Psoas muscle (tissue), 8 donors: ENCODE measurements around the gene OSTM1. TPM values are rescaled to one million over a fixed set of nuclear protein-coding genes. Genes with fewer than 3 reads are reported as not detected.

Source experiments
- ATAC-seq, 4 donors: fragments of 200-7000 bp; cut with Tn5 transposase; one replicate each; pipeline ENCODE4 v1.9.1; 2020; ENCODE audit warnings: moderate library complexity in 3 of 4, mild to moderate bottlenecking in 2 of 4
- DNase-seq, 2 donors: peaks; one replicate each; pipeline ENCODE4 v3.0.0-alpha.2; 2020
- H3K27ac ChIP-seq: fragments of 200-600 bp; one replicate; pipeline ENCODE4 v1.8.0; 2022
- H3K27me3 ChIP-seq, 3 donors: fragments of 200-600 bp in 1 of 3; one replicate each; pipeline versions ENCODE4 v1.6.1 to v1.8.0; 2013 to 2022; ENCODE audit warnings: low read length in 2 of 3, mild to moderate bottlenecking in 2 of 3, moderate library complexity in 1 of 3; ENCODE audit not compliant: insufficient read depth in 3 of 3
- H3K36me3 ChIP-seq, 2 donors: fragments of 200-600 bp in 1 of 2; one replicate each; pipeline versions ENCODE4 v1.6.1 to v1.8.0; 2013 to 2022; ENCODE audit warnings: low read depth in 1 of 2, mild to moderate bottlenecking in 1 of 2, moderate library complexity in 1 of 2; ENCODE audit not compliant: insufficient read depth in 1 of 2
- H3K4me1 ChIP-seq: fragments of 200-600 bp; one replicate; pipeline ENCODE4 v1.8.0; 2022
- H3K4me3 ChIP-seq: fragments of 200-600 bp; one replicate; pipeline ENCODE4 v1.8.0; 2022; ENCODE audit warnings: mild to moderate bottlenecking
- H3K9me3 ChIP-seq: fragments of 200-600 bp; one replicate; pipeline ENCODE4 v1.8.0; 2022
- CTCF ChIP-seq: fragments of 200-600 bp; IDR thresholded peaks from one replicate; pipeline ENCODE4 v1.8.0; 2022; ENCODE audit warnings: antibody characterized with exemption
- WGBS, 3 donors: extraction: QIAGEN DNeasy Blood & Tissue Kit; methylation state at CpG; one replicate each; pipeline versions ENCODE4 v1.1.6 to v1.1.7; 2013; 5-methylcytosine and 5-hydroxymethylcytosine counted together
- intact Hi-C, 2 donors: fragments of 100-400 bp; cut with DNase I; formaldehyde crosslinking; loops; one replicate each; pipeline versions ENCODE4 v1.11.0 to v1.14.2; 2022
- polyA plus RNA-seq, 3 donors: library from polyadenylated mRNA; stranded (reverse); fragments of 200-250 nt; gene quantifications; one replicate each; pipeline ENCODE4 v1.2.3, GENCODE V29; 2013
- total RNA-seq, 4 donors: library from RNA; stranded (reverse); fragmentation: NEBNext Ultra II Directional in 2 of 4; extraction: Animal tissue kit (Norgen Biotek cat#: 25700) in 2 of 4; gene quantifications; one replicate each; pipeline versions ENCODE4 v1.2.1 to v1.2.4, GENCODE V29; 2021 to 2023
- donor health status: healthy with polysubstance abuse.
- donor health status: DM: no; HTN: no; CAD: no; lungs with moderate emphysema.
- donor health status: Bipolar disorder and iron deficiency.
- donor health status: healthy.
- donor health status: DM: yes; HTN: yes; CAD: no.
- donor health status: DM: no; HTN: no; CAD: no.
- donor health status: DM: no; HTN: no; CAD: no.
- donor health status: DM: yes; HTN: yes; CAD: no.

OSTM1 gene
- total and polyA plus RNA-seq, 7 donors, result 15.6 to 29.8 (median 23.0) TPM

- H3K9me3 ChIP-seq, result no peaks in the 10 kb centered on the region
- TF ChIP-seq CTCF, result peak; percentile 45
- intact Hi-C loops, result loop anchor here (2.0 to 10.0 kb wide), 4 partner anchors 381 to 413 kb away; no protein-coding TSS in a partner anchor
- DNase-seq (peak in 1 of 2 donors; percentile 54), ATAC-seq (peak in 2 of 4 donors; percentile 14 to 49)
- H3K27me3 ChIP-seq, result peaks cover 0 to 84% (median 39%) of the 10 kb centered on the region in 3 donors
- peak overlapping the region; percentile 32 for H3K4me3 ChIP-seq
- WGBS, 3 donors, result 28 to 40% (median 32%) methylated on average over 39 of the region's 39 CpGs
- H3K36me3 ChIP-seq, result no peaks in the 10 kb centered on the region
- no peak overlapping the region for H3K27ac ChIP-seq
- H3K4me1 ChIP-seq, result peaks cover 16% of the 10 kb centered on the region
These were observed 39.3 kb upstream of the OSTM1 start for GRCh38 chr6:108113557-108114519.

GRCh38 chr6:108108374-108108773 is 33.8 kb upstream of the OSTM1 start:
- no peaks in the 10 kb centered on the region for H3K36me3 ChIP-seq
- ATAC-seq, result no peak
- H3K27me3 ChIP-seq, result peaks cover 0 to 33% (median 0%) of the 10 kb centered on the region in 3 donors
- no peak overlapping the region for H3K4me3 ChIP-seq
- H3K9me3 ChIP-seq, result no peaks in the 10 kb centered on the region
- H3K27ac ChIP-seq, result no peak overlapping the region
- no peak for TF ChIP-seq CTCF
- intact Hi-C loops, result no loop called here
- H3K4me1 ChIP-seq, result no peaks in the 10 kb centered on the region
- DNase-seq, result no peak

GRCh38 chr6:108107102-108107501 is 32.6 kb upstream of the OSTM1 start:
- intact Hi-C loops, result no loop called here
- H3K27me3 ChIP-seq, result peaks cover 0 to 21% (median 0%) of the 10 kb centered on the region in 3 donors
- H3K4me1 ChIP-seq, result no peaks in the 10 kb centered on the region
- 90 to 96% (median 94%) methylated on average over 1 of the region's 1 CpG for WGBS, 3 donors
- no peaks in the 10 kb centered on the region for H3K9me3 ChIP-seq
- H3K4me3 ChIP-seq, result no peak overlapping the region
- no peak for ATAC-seq
- no peak overlapping the region for H3K27ac ChIP-seq
- no peaks in the 10 kb centered on the region for H3K36me3 ChIP-seq
- no peak for TF ChIP-seq CTCF
- no peak for DNase-seq

GRCh38 chr6:108106694-108107093 is 32.2 kb upstream of the OSTM1 start:
- no peak overlapping the region for H3K27ac ChIP-seq
- H3K36me3 ChIP-seq, result no peaks in the 10 kb centered on the region
- H3K4me3 ChIP-seq, result no peak overlapping the region
- 63 to 77% (median 67%) methylated on average over 1 of the region's 1 CpG for WGBS, 3 donors
- TF ChIP-seq CTCF, result no peak
- ATAC-seq, result no peak
- intact Hi-C loops, result no loop called here
- no peaks in the 10 kb centered on the region for H3K9me3 ChIP-seq
- peaks cover 0 to 17% (median 0%) of the 10 kb centered on the region in 3 donors for H3K27me3 ChIP-seq
- H3K4me1 ChIP-seq, result no peaks in the 10 kb centered on the region
- DNase-seq, result no peak
